OCI-LY7 (cell line): Measurements from ENCODE around the gene FOXJ2. TPM values are rescaled to one million over a fixed set of nuclear protein-coding genes. Genes with fewer than 3 reads are reported as not detected.
"Not testable (repeated sequence)": the region's sequence is repeated elsewhere in the genome, so short reads cannot be mapped to it uniquely, and the experiment has no call there.

Source experiments
- Bru-seq: library from RNA; stranded (reverse); fragments of 400-500 nt; gene quantifications from one replicate; lab custom pipeline; 2021; lab: Mats Ljungman, UMichigan
- BruChase-seq, 2 experiments: library from RNA; stranded (reverse); fragments of 400-500 nt; gene quantifications; one replicate each; lab custom pipeline; 2021; lab: Mats Ljungman, UMichigan
- BruUV-seq: library from RNA; stranded (reverse); fragments of 400-500 nt; replicated peaks from 2 replicates; lab custom pipeline; 2021; lab: Mats Ljungman, UMichigan
- CTCF ChIA-PET: fragments of 300-600 bp; sonication (Branson Sonifier 250); formaldehyde crosslinking; loops from one replicate; lab custom pipeline; 2022; ENCODE audit warnings: antibody characterized with exemption; ENCODE audit not compliant: unreplicated experiment; lab: Charles Lee
- POLR2A ChIA-PET: fragments of 300-600 bp; sonication (Branson Sonifier 250); formaldehyde crosslinking; loops from one replicate; lab custom pipeline; 2022; ENCODE audit warnings: antibody characterized with exemption; lab: Charles Lee
- DNase-seq: peaks from one replicate; pipeline ENCODE4 v3.0.0-alpha.2; 2015; ENCODE audit warnings: low spot score
- H2AFZ ChIP-seq: fragments of 200-600 bp; sonication (generic), shearing (Covaris generic); 2 replicates; pipeline ENCODE4 v1.6.1; 2014; ENCODE audit warnings: mild to moderate bottlenecking, antibody characterized with exemption, low read length, moderate library complexity
- H3K27ac ChIP-seq: fragments of 200-600 bp; sonication (generic); 2 replicates; pipeline ENCODE4 v1.5.1; 2014; ENCODE audit warnings: mixed run types, low read depth, mild to moderate bottlenecking, moderate library complexity, low read length, inconsistent platforms; ENCODE audit not compliant: poor library complexity, severe bottlenecking
- H3K36me3 ChIP-seq: fragments of 200-600 bp; sonication (generic); 2 replicates; pipeline ENCODE4 v1.6.1; 2014; ENCODE audit warnings: mild to moderate bottlenecking, antibody characterized with exemption, low read length, moderate library complexity, mixed read lengths; ENCODE audit not compliant: insufficient read depth
- H3K4me1 ChIP-seq: fragments of 200-600 bp; sonication (generic); 2 replicates; pipeline ENCODE4 v1.5.1; 2014; ENCODE audit warnings: mild to moderate bottlenecking, low read length; ENCODE audit not compliant: insufficient read depth, poor library complexity, severe bottlenecking
- H3K4me2 ChIP-seq: fragments of 200-600 bp; sonication (generic); 2 replicates; pipeline ENCODE4 v1.6.1; 2014; ENCODE audit warnings: mild to moderate bottlenecking, low read length
- H3K4me3 ChIP-seq: fragments of 200-600 bp; sonication (generic); 2 replicates; pipeline ENCODE4 v1.5.1; 2014; ENCODE audit warnings: mild to moderate bottlenecking, low read depth, low read length; ENCODE audit not compliant: poor library complexity, severe bottlenecking
- H3K79me2 ChIP-seq: fragments of 200-600 bp; sonication (generic); 2 replicates; pipeline ENCODE4 v1.6.1; 2016; ENCODE audit warnings: low read depth, mild to moderate bottlenecking, low read length, moderate library complexity, mixed read lengths; ENCODE audit not compliant: insufficient read depth
- H3K9me2 ChIP-seq: fragments of 200-600 bp; sonication (generic); 2 replicates; pipeline ENCODE4 v1.6.1; 2016; ENCODE audit warnings: mild to moderate bottlenecking, low read length, mixed read lengths; ENCODE audit not compliant: insufficient read depth
- H3K9me3 ChIP-seq: fragments of 200-600 bp; sonication (generic); 2 replicates; pipeline ENCODE4 v1.6.1; 2014; ENCODE audit warnings: mild to moderate bottlenecking, mixed run types, low read length, mixed read lengths
- H4K20me1 ChIP-seq: fragments of 200-600 bp; sonication (generic); 2 replicates; pipeline ENCODE4 v1.6.1; 2014; ENCODE audit warnings: mild to moderate bottlenecking, antibody characterized with exemption, low read length, moderate library complexity, mixed read lengths; ENCODE audit not compliant: insufficient read depth
- EZH2phosphoT487 ChIP-seq: fragments of 200-600 bp; sonication (generic); IDR thresholded peaks from 2 replicates; pipeline ENCODE4 v1.6.1; 2018; ENCODE audit warnings: low read depth, borderline replicate concordance, mild to moderate bottlenecking, mixed run types, antibody characterized with exemption, low read length, moderate library complexity, mixed read lengths
- intact Hi-C: fragments of 100-400 bp; cut with micrococcal nuclease; formaldehyde crosslinking; loops from one replicate; pipeline ENCODE4 v1.10.0; 2022; ENCODE audit not compliant: unreplicated experiment
- long read RNA-seq: library from polyadenylated mRNA; stranded (forward); transcript quantifications from one replicate; pipeline ENCODE4 v2.0.0, GENCODE V29; 2022
- total RNA-seq, 2 experiments: library from RNA; depleted of rRNA in 1 of 2; stranded (reverse); fragments of >200 nt in 1 of 2; shearing (Covaris generic) in 1 of 2; gene quantifications; 2 replicates each; pipeline ENCODE4 v1.2.3, GENCODE V29; 2014 to 2022
- TF ChIP-seq, protein P1 (sequence below): fragments of 200-600 bp; sonication (generic); conservative IDR thresholded peaks from 2 replicates; pipeline ENCODE4 v1.5.1; 2014; ENCODE audit warnings: mild to moderate bottlenecking, antibody characterized with exemption, low read length, moderate library complexity, mixed read lengths

Gene FOXJ2
- total RNA-seq (2014; rRNA removed; shearing (Covaris generic)), result 4.1 and 5.7 TPM in 2 replicates
- 9.3 and 9.9 TPM in 2 replicates for total RNA-seq (2022)
- Bru-seq, nascent RNA, result percentile 50 among the genes with signal in this experiment
- percentile 52 among the genes with signal in this experiment for BruChase-seq, experiment 1, labeled RNA remaining after a 6-hour chase
- BruChase-seq, experiment 2, labeled RNA remaining after a 2-hour chase, result percentile 65 among the genes with signal in this experiment
- long read RNA-seq, full-length matches to known transcripts, result 4 of 32 reads
- long read RNA-seq, partial matches to known transcripts, result 27 of 32 reads
- long read RNA-seq, other reads (novel, unspliced or antisense), result 1 of 32 reads

DNA sequence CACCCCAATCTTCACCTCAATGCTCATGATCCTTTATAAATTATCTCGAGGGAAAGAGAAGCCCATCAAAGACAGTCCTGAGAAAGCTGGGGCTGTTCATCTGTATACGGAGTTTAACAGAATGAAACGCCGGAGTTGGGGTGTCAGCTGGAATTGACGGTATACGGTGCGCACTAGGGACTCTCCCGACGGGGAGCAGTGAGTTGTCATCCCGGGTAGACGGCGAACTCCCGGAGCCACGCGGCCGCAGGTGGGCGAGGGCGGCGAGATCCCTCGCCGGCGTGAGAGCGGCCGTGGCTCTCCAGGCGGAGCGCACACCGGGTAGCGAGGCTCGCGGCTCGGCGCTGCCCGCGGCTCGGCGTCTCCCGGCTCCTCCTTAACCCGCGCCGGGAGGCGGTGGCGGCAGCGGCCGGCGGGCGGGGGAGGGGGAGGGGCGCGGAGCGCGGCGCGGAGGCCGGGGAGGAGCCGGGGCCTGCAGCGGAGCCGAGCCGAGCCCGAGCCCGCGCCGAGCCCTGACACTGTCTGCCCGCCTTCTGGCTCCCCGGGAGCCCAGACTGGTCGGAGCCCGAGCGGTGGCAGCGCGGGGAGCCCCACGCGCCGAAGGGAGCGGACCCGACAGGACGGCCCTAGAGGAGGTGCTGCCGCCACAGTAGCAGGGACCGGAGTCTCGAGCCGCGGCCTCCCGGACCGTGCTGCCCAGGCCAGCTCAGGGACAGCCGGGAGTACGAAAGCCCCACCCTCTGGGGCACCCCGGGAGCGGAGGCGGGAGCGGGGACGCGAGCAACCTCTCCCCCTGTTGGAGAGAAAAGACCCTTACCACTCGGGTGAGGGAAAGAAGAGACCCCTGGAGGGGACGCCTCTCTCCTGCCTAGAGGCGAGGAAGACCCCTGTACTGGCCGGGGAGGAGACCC, at the start of gene FOXJ2:
TSS of gene FOXJ2 (plus strand) at position 475 of the 911 bp plus-strand sequence. CDS start 7,117 bp downstream, outside the sequence.
- Histone ChIP-seq H4K20me1 (no peaks in the 10 kb centered on the region), H3K36me3 (no peaks in the 10 kb centered on the region), H3K9me2 (no peaks in the 10 kb centered on the region), H3K27ac (peak within 1 kb of the TSS; percentile 4), H3K9me3 (no peaks in the 10 kb centered on the region), H3K79me2 (no peaks in the 10 kb centered on the region), H2AFZ (peak within 1 kb of the TSS; percentile 71), H3K4me3 (peak within 1 kb of the TSS; percentile 87), H3K4me2 (peak within 1 kb of the TSS; percentile 93), H3K4me1 (peaks cover 39% of the 10 kb centered on the region)
- POLR2A ChIA-PET, result interaction anchor here (0.7 to 1.0 kb wide), 3 partner anchors 14 to 99 kb away, joined by 3 to 7 read pairs (median 5); no protein-coding TSS in a partner anchor
- no TSS peak for BruUV-seq
- intact Hi-C loops, result loop anchor here (10.0 kb wide), 1 partner anchor 388 kb away; no protein-coding TSS in a partner anchor
- TF ChIP-seq, protein P1, sequence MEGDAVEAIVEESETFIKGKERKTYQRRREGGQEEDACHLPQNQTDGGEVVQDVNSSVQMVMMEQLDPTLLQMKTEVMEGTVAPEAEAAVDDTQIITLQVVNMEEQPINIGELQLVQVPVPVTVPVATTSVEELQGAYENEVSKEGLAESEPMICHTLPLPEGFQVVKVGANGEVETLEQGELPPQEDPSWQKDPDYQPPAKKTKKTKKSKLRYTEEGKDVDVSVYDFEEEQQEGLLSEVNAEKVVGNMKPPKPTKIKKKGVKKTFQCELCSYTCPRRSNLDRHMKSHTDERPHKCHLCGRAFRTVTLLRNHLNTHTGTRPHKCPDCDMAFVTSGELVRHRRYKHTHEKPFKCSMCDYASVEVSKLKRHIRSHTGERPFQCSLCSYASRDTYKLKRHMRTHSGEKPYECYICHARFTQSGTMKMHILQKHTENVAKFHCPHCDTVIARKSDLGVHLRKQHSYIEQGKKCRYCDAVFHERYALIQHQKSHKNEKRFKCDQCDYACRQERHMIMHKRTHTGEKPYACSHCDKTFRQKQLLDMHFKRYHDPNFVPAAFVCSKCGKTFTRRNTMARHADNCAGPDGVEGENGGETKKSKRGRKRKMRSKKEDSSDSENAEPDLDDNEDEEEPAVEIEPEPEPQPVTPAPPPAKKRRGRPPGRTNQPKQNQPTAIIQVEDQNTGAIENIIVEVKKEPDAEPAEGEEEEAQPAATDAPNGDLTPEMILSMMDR, result peak; percentile 34; the same call in 1 of the 2 replicates
- no peak for TF ChIP-seq EZH2phosphoT487
- DNase-seq, result peak; percentile 66
- CTCF ChIA-PET, result interaction anchor here (1.3 kb wide), 1 partner anchor 14 kb away, joined by 4 read pairs; no protein-coding TSS in a partner anchor

DNA sequence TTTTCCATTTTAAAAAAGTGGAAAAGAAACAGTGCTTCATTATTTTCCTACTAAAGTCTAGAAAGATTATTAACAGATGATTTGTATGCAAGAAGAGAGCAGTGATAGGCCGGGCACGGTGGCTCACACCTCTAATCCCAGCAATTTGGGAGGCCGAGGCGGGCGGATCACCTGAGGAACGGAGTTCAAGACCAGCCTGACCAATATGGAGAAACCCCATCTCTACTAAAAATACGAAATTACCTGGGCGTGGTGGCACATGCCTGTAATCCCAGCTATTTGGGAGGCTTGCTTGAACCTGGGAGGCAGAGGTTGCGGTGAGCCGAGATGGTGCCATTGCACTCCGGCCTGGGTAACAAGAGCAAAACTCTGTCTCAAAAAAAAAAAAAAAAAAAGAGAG, 49.5 kb upstream of the FOXJ2 start:
- H3K4me3 ChIP-seq, H3K4me2 ChIP-seq, H2AFZ ChIP-seq, H3K9me2 ChIP-seq, H3K27ac ChIP-seq, H3K79me2 ChIP-seq, BruUV-seq, H3K4me1 ChIP-seq, H4K20me1 ChIP-seq, DNase-seq, intact Hi-C loops, H3K9me3 ChIP-seq, H3K36me3 ChIP-seq: not testable (repeated sequence)
- ChIA-PET POLR2A (interaction anchor here (0.7 to 1.4 kb wide), 3 partner anchors 12 to 77 kb away, joined by 3 to 5 read pairs (median 3); partner anchors contain the start of gene FOXJ2), CTCF (interaction anchor here (1.5 kb wide), 1 partner anchor 49 kb away, joined by 3 read pairs; no protein-coding TSS in a partner anchor)

DNA sequence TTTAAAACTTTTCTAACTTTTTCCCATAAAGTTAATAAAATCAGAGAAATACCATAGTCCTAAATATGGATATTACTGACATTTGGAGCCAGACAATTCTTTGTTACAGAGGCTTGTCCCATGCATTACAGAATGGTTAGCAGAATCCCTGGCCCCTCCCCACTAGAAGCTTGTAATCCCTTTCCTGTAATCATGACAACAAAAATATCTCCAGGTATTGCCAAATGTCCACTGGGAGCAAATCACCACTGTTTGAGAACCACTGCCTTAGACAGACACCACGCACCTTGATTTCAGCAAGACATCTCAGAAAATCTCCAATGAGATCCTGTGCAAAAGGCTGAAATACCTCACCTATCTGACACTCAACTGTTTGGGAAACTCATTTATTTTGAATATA, 49.1 kb upstream of the FOXJ2 start:
- intact Hi-C loops, result not testable (repeated sequence)
- CTCF ChIA-PET, result interaction anchor here (1.5 kb wide), 1 partner anchor 50 kb away, joined by 3 read pairs; no protein-coding TSS in a partner anchor

More for the DNA sequence above, 49.1 kb upstream of the FOXJ2 start:
- not testable (repeated sequence) for H3K9me3 ChIP-seq, H3K9me2 ChIP-seq, H3K4me2 ChIP-seq, H2AFZ ChIP-seq, H3K79me2 ChIP-seq, H3K27ac ChIP-seq, H4K20me1 ChIP-seq, BruUV-seq, H3K36me3 ChIP-seq, H3K4me1 ChIP-seq, H3K4me3 ChIP-seq, DNase-seq
- POLR2A ChIA-PET, result interaction anchor here (0.7 to 1.4 kb wide), 3 partner anchors 12 to 77 kb away, joined by 3 to 5 read pairs (median 3); partner anchors contain the start of gene FOXJ2
